IPS-NIHi7 (cell line): ENCODE results near the gene PRG3.

Experiments
- DNase-seq: peaks from one replicate; pipeline ENCODE4 v3.0.0; 2012; ENCODE audit warnings: mixed read lengths; ENCODE audit errors: extremely low spot score

Gene PRG3

GRCh38 chr11:57359896-57360690, 20.9 kb downstream of the PRG3 start:
- DNase-seq = no peak

GRCh38 chr11:57359396-57359795, 21.6 kb downstream of the PRG3 start:
- no peak for DNase-seq

- DNase-seq = no peak
Measured at GRCh38 chr11:57358991-57359390, 22.0 kb downstream of the PRG3 start.

- DNase-seq = no peak
Measured at GRCh38 chr11:57358543-57358961, 22.4 kb downstream of the PRG3 start.

GRCh38 chr11:57357856-57358255, 23.1 kb downstream of the PRG3 start:
- no peak for DNase-seq

GRCh38 chr11:57357310-57357709, 23.6 kb downstream of the PRG3 start:
- DNase-seq = no peak

GRCh38 chr11:57356268-57356667, 24.7 kb downstream of the PRG3 start:
- no peak for DNase-seq

- DNase-seq = no peak
Measured at GRCh38 chr11:57354699-57355098, 26.3 kb downstream of the PRG3 start.

GRCh38 chr11:57353852-57354251, 27.1 kb downstream of the PRG3 start:
- no peak for DNase-seq

GRCh38 chr11:57353446-57353845, 27.5 kb downstream of the PRG3 start:
- no peak for DNase-seq

GRCh38 chr11:57353036-57353435, 27.9 kb downstream of the PRG3 start:
- no peak for DNase-seq

- DNase-seq = peak; percentile 90
Measured at GRCh38 chr11:57349491-57350274, 31.3 kb downstream of the PRG3 start.

- DNase-seq = no peak
Measured at GRCh38 chr11:57348636-57349313, 32.2 kb downstream of the PRG3 start.

- no peak for DNase-seq
Measured at GRCh38 chr11:57348052-57348451, 32.9 kb downstream of the PRG3 start.

GRCh38 chr11:57347336-57347735, 33.6 kb downstream of the PRG3 start:
- DNase-seq = no peak

GRCh38 chr11:57345555-57346211, 35.3 kb downstream of the PRG3 start:
- DNase-seq = peak; percentile 87

GRCh38 chr11:57344826-57345225, 36.1 kb downstream of the PRG3 start:
- DNase-seq = no peak

GRCh38 chr11:57343825-57344224, 37.1 kb downstream of the PRG3 start:
- DNase-seq = no peak

GRCh38 chr11:57342702-57343101, 38.2 kb downstream of the PRG3 start:
- no peak for DNase-seq

GRCh38 chr11:57341250-57341808, 39.6 kb downstream of the PRG3 start:
- DNase-seq = no peak

GRCh38 chr11:57340039-57340615, 40.8 kb downstream of the PRG3 start:
- peak; percentile 58 for DNase-seq
